NCI-H1092 (cell line): ENCODE results near the gene SLC9C2.
"Not testable (repeated sequence)": the region's sequence is repeated elsewhere in the genome, so short reads cannot be mapped to it uniquely, and the experiment has no call there.

ENCODE experiments used
- DNase-seq: peaks from one replicate; lab custom pipeline; 2025; lab: John Stamatoyannopoulos, UW

The SLC9C2 gene

GRCh38 chr1:173529106-173529505 is 73.8 kb downstream of the SLC9C2 start:
- DNase-seq = no peak

DNA sequence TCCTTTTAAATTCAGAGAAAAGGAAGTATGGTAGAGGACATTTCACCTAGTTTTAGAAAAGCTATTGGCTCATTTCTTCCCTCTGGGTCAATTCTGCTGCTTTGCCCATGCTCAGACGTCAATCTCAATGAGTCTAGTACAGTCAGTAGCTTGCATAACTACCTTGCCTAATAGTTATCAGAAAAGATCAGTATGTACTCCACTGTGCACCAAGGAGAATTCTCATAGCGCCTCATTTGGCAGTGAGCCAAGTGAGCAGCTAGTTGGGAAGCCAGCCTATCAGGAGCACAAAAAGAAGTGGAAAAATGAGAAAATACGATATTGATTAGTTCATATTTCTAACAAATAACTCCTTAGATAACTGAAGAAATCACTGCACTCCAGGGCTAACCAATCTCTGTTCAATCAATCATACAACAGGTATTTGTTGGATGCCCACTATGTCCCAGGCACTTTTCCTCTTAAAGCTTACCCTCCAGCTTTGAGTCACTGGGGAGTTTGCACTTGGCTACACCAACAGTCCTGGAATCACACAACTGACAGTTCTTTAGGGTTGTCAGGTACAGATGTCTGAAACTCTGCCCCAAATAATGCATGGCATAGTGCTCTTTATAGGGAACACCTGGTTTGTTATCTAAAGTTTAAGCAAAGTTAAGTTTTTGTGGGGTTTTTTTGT is 75.6 kb downstream of the SLC9C2 start:
- DNase-seq = no peak

DNA sequence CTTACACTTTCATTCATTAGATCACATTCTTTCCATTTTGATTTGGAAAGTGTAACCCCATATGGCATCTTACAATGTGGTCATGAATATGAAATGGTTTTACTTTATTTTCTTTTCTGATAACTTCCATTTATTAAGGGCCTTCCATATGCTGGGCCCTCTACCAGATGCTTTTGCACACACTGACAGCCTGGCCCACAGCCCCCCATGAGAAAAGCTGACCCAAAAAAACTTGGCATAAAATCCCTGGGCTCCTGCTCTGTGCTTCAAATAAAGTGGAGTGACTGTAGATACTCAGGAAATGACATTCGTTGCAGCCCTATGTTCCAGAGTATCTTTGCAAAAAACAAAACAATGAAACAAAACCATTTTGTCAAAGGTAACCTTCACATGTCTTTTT is 76.9 kb downstream of the SLC9C2 start:
- DNase-seq = no peak

GRCh38 chr1:173523329-173523728 is 79.5 kb downstream of the SLC9C2 start:
- no peak for DNase-seq

- DNase-seq = no peak
Measured at GRCh38 chr1:173520799-173521198, 82.1 kb downstream of the SLC9C2 start.

- not testable (repeated sequence) for DNase-seq
Measured at GRCh38 chr1:173514503-173514902, 88.4 kb downstream of the SLC9C2 start.

DNA sequence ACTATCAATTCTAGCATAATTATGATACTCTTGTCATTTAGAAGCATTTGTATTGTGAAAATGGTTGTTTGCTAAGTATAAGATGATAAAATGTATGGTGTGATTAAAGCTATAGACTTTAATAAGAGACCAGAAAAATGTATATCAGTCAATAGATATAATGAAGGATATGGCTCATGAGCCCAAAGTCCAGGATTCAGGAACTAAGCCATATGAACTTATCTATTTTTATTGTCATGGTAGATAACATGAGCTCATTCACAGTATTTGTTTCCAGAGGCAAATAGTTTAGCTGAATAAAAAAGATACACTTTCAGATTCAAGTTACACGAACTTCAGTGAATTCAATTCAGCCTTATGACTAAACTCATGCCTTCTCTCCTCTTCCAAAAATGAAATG is 93.1 kb downstream of the SLC9C2 start:
- no peak for DNase-seq

GRCh38 chr1:173508541-173508940 is 94.3 kb downstream of the SLC9C2 start:
- DNase-seq = no peak

- DNase-seq = no peak
Measured at GRCh38 chr1:173507847-173508209, 95.0 kb downstream of the SLC9C2 start.

DNA sequence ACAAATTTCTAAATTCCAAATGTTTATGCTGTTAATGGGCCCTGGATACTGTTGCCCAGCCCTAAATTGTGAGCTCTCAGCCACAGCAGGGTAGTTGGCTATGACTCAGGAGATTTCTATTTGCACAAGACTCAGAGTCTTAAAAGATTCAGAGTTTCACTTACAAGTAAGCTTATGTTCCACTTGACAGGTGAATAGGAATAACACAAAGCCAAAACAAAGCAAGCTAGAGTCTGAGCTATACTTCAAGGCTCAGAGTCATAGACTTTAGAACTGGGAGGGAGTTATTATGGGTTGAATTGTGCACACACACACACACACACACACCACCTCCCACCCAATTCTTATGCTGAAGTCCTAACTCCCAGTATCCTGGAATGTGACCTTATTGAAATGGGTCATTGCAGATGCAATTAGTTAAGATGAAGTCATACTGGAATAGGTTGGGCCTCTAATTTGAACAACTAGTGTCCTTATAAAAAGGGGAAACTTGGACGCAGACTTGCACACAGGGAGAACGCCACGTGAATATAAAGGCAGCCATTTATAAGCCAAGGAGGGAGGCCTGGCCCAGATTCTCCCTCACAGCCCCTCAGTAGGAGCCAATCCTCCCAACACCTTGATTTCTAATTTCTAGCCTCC is 95.5 kb downstream of the SLC9C2 start:
- no peak for DNase-seq

GRCh38 chr1:173506437-173506836 is 96.4 kb downstream of the SLC9C2 start:
- no peak for DNase-seq

DNA sequence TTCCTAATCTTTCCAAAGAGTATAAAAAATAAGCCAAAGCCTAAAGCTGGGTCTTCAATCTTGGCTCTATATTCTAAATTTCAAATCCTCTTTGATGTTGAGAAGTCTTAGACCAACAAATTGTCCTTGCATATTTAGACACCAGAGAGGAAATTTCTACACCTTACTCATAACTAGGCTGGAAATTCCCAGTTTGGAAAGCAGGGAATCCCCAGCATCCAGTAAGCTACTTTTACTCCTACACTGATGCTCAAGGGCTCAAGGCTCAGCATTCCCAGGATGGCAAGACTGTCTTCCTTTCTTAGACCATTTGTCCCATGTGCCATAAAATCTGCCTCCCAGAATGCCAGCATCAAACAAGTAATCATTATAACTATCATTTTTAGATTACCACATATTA is 97.5 kb downstream of the SLC9C2 start:
- no peak for DNase-seq

DNA sequence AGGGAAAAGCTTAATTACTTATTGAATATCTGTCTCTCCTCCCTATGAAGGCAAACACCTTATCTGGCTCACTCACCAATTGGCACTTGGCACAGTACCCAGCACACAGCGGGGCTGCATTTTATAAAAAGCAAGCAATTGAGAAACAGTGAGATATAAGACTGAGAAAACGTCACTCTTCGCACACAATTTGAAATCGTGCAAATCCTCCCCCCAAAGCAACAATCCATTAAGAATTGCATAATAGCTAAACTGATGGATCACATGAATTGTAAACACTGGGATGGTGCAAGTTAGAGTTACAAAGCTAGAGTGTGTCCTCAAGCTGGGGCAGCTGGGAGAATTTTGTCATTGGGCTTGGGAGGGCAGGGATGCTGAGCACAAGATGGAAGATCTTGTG is 98.6 kb downstream of the SLC9C2 start:
- DNase-seq = no peak

- no peak for DNase-seq
Measured at GRCh38 chr1:173503391-173503790, 99.5 kb downstream of the SLC9C2 start.

DNA sequence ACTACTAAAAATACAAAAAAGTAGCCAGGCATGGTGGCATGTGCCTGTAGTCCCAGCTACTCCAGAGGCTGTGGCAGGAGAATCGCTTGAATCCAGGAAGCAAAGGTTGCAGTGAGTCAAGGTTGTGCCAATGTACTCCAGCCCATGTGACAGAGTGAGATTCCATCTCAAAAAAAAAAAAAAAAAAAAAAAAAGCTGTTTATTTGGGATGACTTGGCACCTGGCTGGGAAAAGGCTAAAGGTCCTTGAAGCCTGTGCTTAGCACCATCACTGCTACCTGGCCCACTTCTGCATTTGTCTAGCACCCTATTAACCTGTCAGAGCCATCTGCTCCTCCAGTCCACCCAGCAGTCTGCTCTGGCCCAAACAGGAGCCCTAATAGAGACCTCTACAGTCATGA is 100.8 kb downstream of the SLC9C2 start:
- no peak for DNase-seq

DNA sequence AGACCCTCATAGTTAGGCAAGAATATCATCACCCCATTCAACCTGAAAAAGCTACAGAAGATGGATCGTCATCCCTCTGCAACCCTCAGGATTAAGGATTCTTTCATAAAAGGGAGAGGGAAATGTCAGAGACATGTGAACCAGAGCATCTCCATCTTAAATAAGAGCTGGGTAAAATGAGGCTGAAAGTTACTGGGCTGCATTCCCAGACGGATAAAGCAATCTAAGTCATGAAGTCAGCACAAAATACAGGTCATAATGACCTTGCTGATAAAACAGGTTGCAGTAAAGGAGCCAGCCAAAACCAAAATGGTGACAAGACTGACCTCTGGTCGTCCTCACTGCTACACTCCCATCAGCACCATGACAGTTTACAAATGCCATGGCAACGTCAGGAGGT is 103.1 kb downstream of the SLC9C2 start:
- no peak for DNase-seq

DNA sequence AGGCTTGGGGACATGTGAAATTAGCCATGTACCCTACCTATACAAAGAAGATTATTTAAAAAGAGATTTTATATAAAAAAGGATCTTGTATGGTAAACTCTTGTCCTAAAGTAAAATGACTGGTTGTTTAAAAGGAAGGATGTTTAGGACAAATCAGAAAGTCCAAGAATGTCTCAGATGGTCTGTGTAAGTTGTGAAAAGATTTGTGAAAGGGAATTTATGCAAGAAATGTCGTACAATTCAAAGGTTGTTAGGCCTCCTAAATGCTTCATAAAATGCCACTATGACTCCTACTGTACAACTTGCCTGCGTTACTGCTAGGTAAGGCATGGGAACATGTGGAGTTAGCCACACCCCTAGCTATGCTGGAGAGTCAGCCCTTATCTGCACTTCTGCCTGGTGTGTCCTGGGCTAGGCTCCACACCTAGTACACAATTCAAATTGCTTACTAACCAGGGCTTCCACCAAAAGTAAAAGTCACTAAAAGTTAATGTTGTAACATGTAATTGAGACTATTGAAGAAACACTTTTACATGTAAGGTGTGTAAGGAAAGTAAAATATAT is 106.0 kb downstream of the SLC9C2 start:
- DNase-seq = no peak

DNA sequence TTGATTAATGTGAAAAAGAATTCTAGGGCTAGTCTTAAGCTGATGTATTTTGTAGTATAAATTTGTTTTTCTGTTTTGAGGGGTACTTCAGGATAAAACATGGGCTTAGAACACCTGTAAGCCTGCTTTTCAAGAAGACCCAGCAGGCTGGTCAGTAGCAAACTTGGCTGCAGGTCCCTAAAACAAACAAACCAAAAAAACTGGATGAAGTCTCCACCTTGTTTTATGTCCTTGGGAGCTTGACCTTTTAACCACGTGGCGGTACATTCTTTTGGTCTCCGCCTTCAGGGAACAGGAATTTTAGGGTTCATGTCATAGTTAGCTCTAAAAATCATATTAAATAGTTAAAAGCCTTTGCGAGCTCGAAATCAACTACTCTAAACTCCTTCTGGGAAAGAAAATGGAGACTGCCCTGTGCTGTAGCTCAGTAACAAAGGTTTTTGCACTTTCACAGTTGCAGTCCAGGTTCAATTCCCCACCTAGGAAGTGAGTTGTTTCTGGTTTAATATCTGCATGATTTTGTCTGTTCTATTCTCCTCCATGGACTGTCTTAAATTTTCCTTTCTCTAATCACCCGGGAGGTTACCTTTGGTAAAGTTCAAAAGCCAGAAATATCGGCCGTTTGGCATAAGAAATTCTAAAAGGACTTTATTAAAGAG is 107.1 kb downstream of the SLC9C2 start:
- no peak for DNase-seq

GRCh38 chr1:173493125-173493524 is 109.7 kb downstream of the SLC9C2 start:
- DNase-seq = not testable (repeated sequence)

DNA sequence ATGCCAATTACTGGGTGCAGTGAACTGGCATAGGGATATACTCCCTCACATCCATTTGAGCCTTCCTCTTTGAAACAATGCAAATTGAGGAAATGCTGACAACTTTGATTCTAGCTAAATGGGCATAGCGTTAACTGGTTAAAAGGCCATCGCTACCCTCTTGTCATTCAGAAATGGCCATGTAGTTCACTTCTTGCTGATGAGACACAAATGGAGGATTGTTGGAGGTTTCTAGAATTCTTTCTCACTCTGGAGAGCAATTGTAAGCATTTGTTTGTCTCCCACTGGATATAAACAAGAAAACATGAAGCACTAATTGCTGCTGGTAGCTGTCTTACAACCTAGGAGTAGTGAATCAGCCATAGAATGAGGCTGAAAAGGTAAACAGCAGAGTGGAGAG is 111.4 kb downstream of the SLC9C2 start:
- DNase-seq = no peak

GRCh38 chr1:173489929-173490328 is 112.9 kb downstream of the SLC9C2 start:
- DNase-seq = no peak

GRCh38 chr1:173489149-173489600 is 113.7 kb downstream of the SLC9C2 start:
- no peak for DNase-seq

DNA sequence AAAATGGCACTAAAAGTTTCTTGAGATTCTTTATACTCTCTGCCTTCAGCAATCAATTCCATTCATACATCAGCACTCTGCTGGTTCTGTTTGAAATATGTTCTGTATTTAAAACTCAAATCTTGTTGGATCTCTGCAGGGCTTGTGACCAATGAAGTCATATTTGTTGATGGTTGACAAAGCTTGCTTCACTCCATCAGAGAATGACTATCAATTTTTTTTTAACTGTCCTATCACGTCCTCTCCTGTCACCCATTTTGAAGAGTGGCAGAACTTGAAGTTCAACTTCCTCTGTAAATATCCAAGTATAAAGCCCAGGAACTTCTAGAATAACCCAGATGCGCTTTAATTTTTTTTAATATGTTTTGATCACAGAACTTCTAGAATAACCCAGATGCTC is 114.9 kb downstream of the SLC9C2 start:
- no peak for DNase-seq
